Adrenal gland (tissue), 5 donors: Measurements from ENCODE around the gene PIK3C2G.

Experiments used
- CTCF ChIP-seq, 6 experiments: fragments of 450-650 bp in 4 of 6; fragments of 200-600 bp in 2 of 6; sonication (generic) in 1 of 6; IDR thresholded peaks; 1 replicate in 5 of 6; 2 replicates in 1 of 6; pipeline versions ENCODE4 v1.5.1 to v1.8.0; 2016 to 2021; ENCODE audit warnings: antibody characterized with exemption in 6 of 6, mild to moderate bottlenecking in 2 of 6, moderate library complexity in 1 of 6
- POLR2A ChIP-seq, 2 donors: fragments of 450-650 bp; IDR thresholded peaks; one replicate each; pipeline ENCODE4 v1.6.1; 2017; ENCODE audit warnings: antibody characterized with exemption in 2 of 2, mild to moderate bottlenecking in 2 of 2, moderate library complexity in 1 of 2
- donor health status: DM: no; HTN: no; CAD: no.

- TF ChIP-seq POLR2A (IDR thresholded peaks at IDR 0.05) (no peak), CTCF (IDR thresholded peaks at IDR 0.05) (no peak)
These were observed 4.1 kb upstream of the PIK3C2G start for GRCh38 chr12:18257251-18257650.
